Measurements from ENCODE around the gene NRXN3. TPM values are rescaled to one million over a fixed set of nuclear protein-coding genes. Genes with fewer than 3 reads are reported as not detected.

Gene NRXN3
- total and polyA plus RNA-seq, 2 of the 4 experiments (the other 2 are of a cell fraction): 4.8 to 25.1 TPM

DNA sequence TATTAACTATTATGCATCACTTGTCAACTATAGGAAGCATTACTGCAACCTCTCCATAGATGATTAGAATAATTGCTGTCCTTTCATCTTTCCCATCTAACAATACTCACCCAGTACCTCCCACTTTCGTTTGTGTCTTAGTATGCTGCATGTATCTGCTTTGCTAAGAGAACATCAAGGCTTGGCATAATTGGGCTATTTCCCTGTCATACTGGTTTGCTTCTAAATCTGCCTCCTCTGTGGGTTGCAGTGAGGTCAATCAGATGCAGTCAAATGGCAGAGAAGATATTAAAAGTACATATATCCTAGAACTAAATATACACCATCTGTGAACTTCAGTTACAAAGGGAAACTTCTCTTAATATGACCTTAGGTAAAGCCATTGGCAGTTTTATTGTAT lies 1330.3 kb downstream of the NRXN3 start:
- no CpG with 5 or more reads among the region's 1 CpG for WGBS, 2 experiments (ENCODE audit: extremely low coverage in 2 of 2, insufficient read length in 1 of 2)
- DNase-seq (no peak), ATAC-seq (ENCODE audit: low read depth) (no peak)
- Histone ChIP-seq H2BK5ac (ENCODE audit: low read depth, low read length, poor library complexity, severe bottlenecking) (no peak overlapping the region), H4K20me1 (ENCODE audit: insufficient read depth, low read length) (no peaks in the 10 kb centered on the region), H4K5ac (ENCODE audit: low read depth, low read length) (no peak overlapping the region), H3K9ac (ENCODE audit: low read depth, low read length) (no peak overlapping the region), H2BK15ac (ENCODE audit: low read depth, low read length) (no peak overlapping the region), H3K4me1 (ENCODE audit: control insufficient read depth, insufficient read depth, low read length) (no peaks in the 10 kb centered on the region; the same call in 1 of the 2 replicates), H3K36me3 (ENCODE audit: control insufficient read depth, insufficient read depth, low read length) (no peaks in the 10 kb centered on the region), H3K23ac (ENCODE audit: low read depth, low read length) (no peak overlapping the region), H3K56ac (ENCODE audit: extremely low read depth, insufficient read depth, low read length) (no peak overlapping the region), H3K4me2 (ENCODE audit: low read depth, low read length) (no peak overlapping the region), H3K27ac (ENCODE audit: insufficient read depth, low read length) (no peak overlapping the region), H4K8ac (ENCODE audit: low read depth in 2 of 2, low read length in 2 of 2) (no peak overlapping the region), H3K9me3 (ENCODE audit: control insufficient read depth, insufficient read depth, low read length) (no peaks in the 10 kb centered on the region), H3K79me1 (ENCODE audit: low read depth in 1 of 2, low read length in 2 of 2) (no peaks in the 10 kb centered on the region), H4K91ac (ENCODE audit: insufficient read depth, low read depth, low read length) (no peak overlapping the region), H2BK120ac (ENCODE audit: low read depth, low read length) (no peak overlapping the region), H2AFZ (replicated peaks; ENCODE audit: low read length, poor library complexity) (no peak overlapping the region), H3K14ac (replicated peaks; ENCODE audit: low read depth, low read length) (no peak overlapping the region), H2BK20ac (ENCODE audit: low read depth, low read length) (no peak overlapping the region), H3K9me1 (ENCODE audit: insufficient read depth, low read length) (no peaks in the 10 kb centered on the region), H3K27me3 (ENCODE audit: control insufficient read depth, insufficient read depth, low read length) (no peaks in the 10 kb centered on the region), H2AK5ac (ENCODE audit: low read depth, low read length) (no peak overlapping the region), H3K4me3 (ENCODE audit: insufficient read depth, low read depth, low read length) (no peak overlapping the region), H3K4ac (ENCODE audit: low read depth, low read length) (no peak overlapping the region), H3K18ac (ENCODE audit: low read depth, low read length) (no peak overlapping the region), H2AK9ac (replicated peaks; ENCODE audit: low read depth, low read length, poor library complexity) (no peak overlapping the region)
- CTCF ChIA-PET: no interaction called here
- POLR2A ChIA-PET (ENCODE audit: unreplicated experiment): no interaction called here
- intact Hi-C loops (cut with micrococcal nuclease): no loop called here
- no peak for TF ChIP-seq RCOR1 (IDR thresholded peaks at IDR 0.05; ENCODE audit: insufficient replicate concordance, low read length)
- no peak for TF ChIP-seq RAD21 (IDR thresholded peaks at IDR 0.05; ENCODE audit: low read length)
- TF ChIP-seq, protein P1, sequence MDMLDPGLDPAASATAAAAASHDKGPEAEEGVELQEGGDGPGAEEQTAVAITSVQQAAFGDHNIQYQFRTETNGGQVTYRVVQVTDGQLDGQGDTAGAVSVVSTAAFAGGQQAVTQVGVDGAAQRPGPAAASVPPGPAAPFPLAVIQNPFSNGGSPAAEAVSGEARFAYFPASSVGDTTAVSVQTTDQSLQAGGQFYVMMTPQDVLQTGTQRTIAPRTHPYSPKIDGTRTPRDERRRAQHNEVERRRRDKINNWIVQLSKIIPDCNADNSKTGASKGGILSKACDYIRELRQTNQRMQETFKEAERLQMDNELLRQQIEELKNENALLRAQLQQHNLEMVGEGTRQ (IDR thresholded peaks at IDR 0.05; ENCODE audit: low read depth, low read length): no peak
- TF ChIP-seq, protein P2, sequence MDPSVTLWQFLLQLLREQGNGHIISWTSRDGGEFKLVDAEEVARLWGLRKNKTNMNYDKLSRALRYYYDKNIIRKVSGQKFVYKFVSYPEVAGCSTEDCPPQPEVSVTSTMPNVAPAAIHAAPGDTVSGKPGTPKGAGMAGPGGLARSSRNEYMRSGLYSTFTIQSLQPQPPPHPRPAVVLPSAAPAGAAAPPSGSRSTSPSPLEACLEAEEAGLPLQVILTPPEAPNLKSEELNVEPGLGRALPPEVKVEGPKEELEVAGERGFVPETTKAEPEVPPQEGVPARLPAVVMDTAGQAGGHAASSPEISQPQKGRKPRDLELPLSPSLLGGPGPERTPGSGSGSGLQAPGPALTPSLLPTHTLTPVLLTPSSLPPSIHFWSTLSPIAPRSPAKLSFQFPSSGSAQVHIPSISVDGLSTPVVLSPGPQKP (IDR thresholded peaks at IDR 0.05; ENCODE audit: borderline replicate concordance, low read depth, low read length): no peak
- TF ChIP-seq NFE2L2 (IDR thresholded peaks at IDR 0.05; ENCODE audit: low read depth, low read length): no peak
- no peak for TF ChIP-seq SMC3 (IDR thresholded peaks at IDR 0.05; ENCODE audit: low read depth, low read length)
- TF ChIP-seq MAZ (IDR thresholded peaks at IDR 0.05; ENCODE audit: borderline replicate concordance, low read depth, low read length): no peak
- no peak for TF ChIP-seq CEBPB (IDR thresholded peaks at IDR 0.05; ENCODE audit: low read depth, low read length)
- no peak for TF ChIP-seq FOS (IDR thresholded peaks at IDR 0.05; ENCODE audit: low read depth, low read length)
- TF ChIP-seq CHD1 (IDR thresholded peaks at IDR 0.05; ENCODE audit: low read depth, low read length): no peak
- TF ChIP-seq POLR2A (IDR thresholded peaks at IDR 0.05; ENCODE audit: low read depth, low read length): no peak
- no peak for TF ChIP-seq MXI1 (IDR thresholded peaks at IDR 0.05; ENCODE audit: borderline replicate concordance, low read depth, low read length)
- no peak for TF ChIP-seq RFX5 (IDR thresholded peaks at IDR 0.05; ENCODE audit: low read depth, low read length)
- no peak for TF ChIP-seq BHLHE40 (IDR thresholded peaks at IDR 0.05; ENCODE audit: low read depth, low read length)
- dilution Hi-C loops (cut with HindIII; ENCODE audit: low sequenced_read_pairs, unreplicated experiment): no loop called here
- in situ Hi-C loops (cut with MboI; ENCODE audit: low sequenced_read_pairs): no loop called here
- no TSS peak for BruUV-seq (replicated peaks)

All from IMR-90 (cell line).